Left kidney (tissue), 2 donors: ENCODE results near the gene ITIH5. TPM values are rescaled to one million over a fixed set of nuclear protein-coding genes. Genes with fewer than 3 reads are reported as not detected.
"Not testable (repeated sequence)": the region's sequence is repeated elsewhere in the genome, so short reads cannot be mapped to it uniquely, and the experiment has no call there.

Source experiments
- DNase-seq: peaks from one replicate; pipeline ENCODE4 v3.0.0-alpha.2; 2013
- polyA plus RNA-seq: library from polyadenylated mRNA; unstranded; fragments of 120-200 nt; gene quantifications from one replicate; pipeline ENCODE4 v1.2.1, GENCODE V29; 2013; ENCODE audit not compliant: insufficient read length

Gene ITIH5
- polyA plus RNA-seq, 1 donor: 31.2 TPM

- not testable (repeated sequence) for DNase-seq
Observed at GRCh38 chr10:7690885-7691597, 24.3 kb upstream of the ITIH5 start.

GRCh38 chr10:7689591-7689990 lies 22.8 kb upstream of the ITIH5 start:
- DNase-seq: no peak

- peak; percentile 89 for DNase-seq
Observed at GRCh38 chr10:7687228-7687907, 20.6 kb upstream of the ITIH5 start.

GRCh38 chr10:7686351-7687171 lies 19.8 kb upstream of the ITIH5 start:
- no peak for DNase-seq

- DNase-seq: not testable (repeated sequence)
Observed at GRCh38 chr10:7680078-7680477, 13.3 kb upstream of the ITIH5 start.

GRCh38 chr10:7679256-7679655 lies 12.5 kb upstream of the ITIH5 start:
- DNase-seq: no peak

- DNase-seq: no peak
Observed at GRCh38 chr10:7672341-7673134, 5.8 kb upstream of the ITIH5 start.

GRCh38 chr10:7670157-7670556 lies 3.4 kb upstream of the ITIH5 start:
- no peak for DNase-seq

GRCh38 chr10:7667262-7668141 lies 736 bp upstream of the ITIH5 start:
- DNase-seq: no peak

GRCh38 chr10:7665767-7666166 lies 999 bp downstream of the ITIH5 start:
- DNase-seq: no peak

GRCh38 chr10:7664707-7665106 lies 2.1 kb downstream of the ITIH5 start:
- DNase-seq: no peak

GRCh38 chr10:7662522-7662921 lies 4.2 kb downstream of the ITIH5 start:
- DNase-seq: no peak

- no peak for DNase-seq
Observed at GRCh38 chr10:7659560-7659959, 7.2 kb downstream of the ITIH5 start.

- no peak for DNase-seq
Observed at GRCh38 chr10:7657552-7657951, 9.2 kb downstream of the ITIH5 start.

- DNase-seq: not testable (repeated sequence)
Observed at GRCh38 chr10:7657079-7657478, 9.7 kb downstream of the ITIH5 start.

GRCh38 chr10:7651853-7652470 lies 14.8 kb downstream of the ITIH5 start:
- no peak for DNase-seq

- DNase-seq: no peak
Observed at GRCh38 chr10:7649673-7650300, 17.0 kb downstream of the ITIH5 start.

- no peak for DNase-seq
Observed at GRCh38 chr10:7647062-7647664, 19.6 kb downstream of the ITIH5 start.

- no peak for DNase-seq
Observed at GRCh38 chr10:7642491-7643011, 24.2 kb downstream of the ITIH5 start.
